Erythroblast (primary cell): ENCODE results near the gene RELN.

Source experiments
- GATA1 ChIP-seq: IDR thresholded peaks from 2 replicates; pipeline ENCODE4 v1.6.1; 2011; ENCODE audit warnings: low read depth, mild to moderate bottlenecking, control low read depth, low read length, moderate library complexity
- POLR2A ChIP-seq: IDR thresholded peaks from 2 replicates; pipeline ENCODE4 v1.6.1; 2011; ENCODE audit warnings: mild to moderate bottlenecking, low read length

GRCh38 chr7:103764901-103765300 lies 224.6 kb downstream of the RELN start:
- TF ChIP-seq POLR2A (no peak), GATA1 (no peak)
